GM19395 (cell line): ENCODE data around the gene MIA2.

Experiments
- ATAC-seq: cut with Tn5 transposase; IDR thresholded peaks from one replicate; pipeline ENCODE4 v1.9.1; 2021; ENCODE audit warnings: mild to moderate bottlenecking, moderate library complexity; ENCODE audit not compliant: unreplicated experiment

MIA2 gene

GRCh38 chr14:39383026-39383660, 149.4 kb downstream of the MIA2 start:
- ATAC-seq = peak; percentile 72

GRCh38 chr14:39383741-39384140, 150.0 kb downstream of the MIA2 start:
- ATAC-seq = no peak

- ATAC-seq = no peak
Measured at GRCh38 chr14:39384177-39384576, 150.5 kb downstream of the MIA2 start.

- ATAC-seq = no peak
Measured at GRCh38 chr14:39393289-39393688, 159.6 kb downstream of the MIA2 start.

- ATAC-seq = no peak
Measured at GRCh38 chr14:39395555-39396254, 162.0 kb downstream of the MIA2 start.

- no peak for ATAC-seq
Measured at GRCh38 chr14:39396448-39396847, 162.7 kb downstream of the MIA2 start.

GRCh38 chr14:39398382-39398781, 164.7 kb downstream of the MIA2 start:
- ATAC-seq = no peak

GRCh38 chr14:39406560-39406959, 172.8 kb downstream of the MIA2 start:
- no peak for ATAC-seq

GRCh38 chr14:39416072-39416471, 182.4 kb downstream of the MIA2 start:
- ATAC-seq = no peak

GRCh38 chr14:39417014-39417413, 183.3 kb downstream of the MIA2 start:
- no peak for ATAC-seq

GRCh38 chr14:39419272-39419671, 185.6 kb downstream of the MIA2 start:
- no peak for ATAC-seq

- ATAC-seq = no peak
Measured at GRCh38 chr14:39422243-39422642, 188.5 kb downstream of the MIA2 start.

GRCh38 chr14:39423793-39424192, 190.1 kb downstream of the MIA2 start:
- ATAC-seq = no peak

GRCh38 chr14:39425947-39426346, 192.2 kb downstream of the MIA2 start:
- ATAC-seq = no peak

GRCh38 chr14:39426605-39427004, 192.9 kb downstream of the MIA2 start:
- no peak for ATAC-seq

GRCh38 chr14:39428118-39428517, 194.4 kb downstream of the MIA2 start:
- no peak for ATAC-seq

- peak; percentile 1 for ATAC-seq
Measured at GRCh38 chr14:39430762-39431415, 197.2 kb downstream of the MIA2 start.

GRCh38 chr14:39431416-39432178, 197.9 kb downstream of the MIA2 start:
- peak; percentile 27 for ATAC-seq

GRCh38 chr14:39432179-39432618, 198.5 kb downstream of the MIA2 start, which contains the start of gene FBXO33:
TSS of gene FBXO33 (minus strand) at chr14:39432433. CDS start at chr14:39432162, 271 bp downstream.
- ATAC-seq = peak; percentile 85

GRCh38 chr14:39432619-39433451, 199.1 kb downstream of the MIA2 start:
- peak; percentile 67 for ATAC-seq
